NB4 (cell line): ENCODE results near the gene WIZ.

Source experiments
- CTCF ChIP-seq: IDR thresholded peaks from one replicate; pipeline ENCODE4 v1.5.1; 2012; ENCODE audit warnings: low read depth, low read length
- MAX ChIP-seq: IDR thresholded peaks from 2 replicates; pipeline ENCODE4 v1.6.1; 2011; ENCODE audit warnings: low read depth, low read length
- POLR2A ChIP-seq: IDR thresholded peaks from 2 replicates; pipeline ENCODE4 v1.6.1; 2011; ENCODE audit warnings: mild to moderate bottlenecking; ENCODE audit not compliant: insufficient read length; ENCODE audit errors: extremely low read depth

- TF ChIP-seq CTCF = no peak
- no peak for TF ChIP-seq POLR2A
- no peak for TF ChIP-seq MAX
These were observed 5.9 kb downstream of the WIZ start for GRCh38 chr19:15443838-15444237.
